Activated CD8-positive, alpha-beta T cell treated with anti-CD3 and anti-CD28 coated beads for 36 hours (primary cell): ENCODE data around the gene RETN. TPM values are rescaled to one million over a fixed set of nuclear protein-coding genes. Genes with fewer than 3 reads are reported as not detected.

Source experiments
- ATAC-seq: fragments of 200-7000 bp; cut with Tn5 transposase; one replicate; pipeline ENCODE4 v1.10.0; 2021; ENCODE audit warnings: mild to moderate bottlenecking, moderate library complexity
- CTCF ChIA-PET: fragments of 350-600 bp; sonication (Branson Sonifier 250); formaldehyde crosslinking; loops from one replicate; lab custom pipeline; 2021; ENCODE audit warnings: antibody characterized with exemption; lab: Charles Lee
- POLR2A ChIA-PET: fragments of 350-600 bp; sonication (Branson Sonifier 250); formaldehyde crosslinking; loops from one replicate; lab custom pipeline; 2021; ENCODE audit warnings: antibody characterized with exemption; lab: Charles Lee
- DNase-seq: peaks from one replicate; pipeline ENCODE4 v3.0.0-alpha.2; 2020
- H3K27ac Mint-ChIP-seq: one replicate; pipeline ENCODE4 v1.8.0; 2021; ENCODE audit warnings: mild to moderate bottlenecking, mixed read lengths
- H3K27me3 Mint-ChIP-seq: one replicate; pipeline ENCODE4 v1.8.0; 2021; ENCODE audit warnings: mixed read lengths
- H3K36me3 Mint-ChIP-seq: one replicate; pipeline ENCODE4 v1.8.0; 2021; ENCODE audit warnings: low read depth, mixed read lengths
- H3K4me1 Mint-ChIP-seq: one replicate; pipeline ENCODE4 v1.8.0; 2021; ENCODE audit warnings: low read depth, mixed read lengths
- H3K4me3 Mint-ChIP-seq: one replicate; pipeline ENCODE4 v1.8.0; 2021; ENCODE audit warnings: mild to moderate bottlenecking, moderate library complexity, mixed read lengths
- H3K9me3 Mint-ChIP-seq: one replicate; pipeline ENCODE4 v1.8.0; 2021; ENCODE audit warnings: mixed read lengths
- CTCF ChIP-seq: fragments of 200-600 bp; IDR thresholded peaks from one replicate; pipeline ENCODE4 v1.8.0; 2022; ENCODE audit warnings: antibody characterized with exemption, mild to moderate bottlenecking
- intact Hi-C: fragments of 100-400 bp; cut with micrococcal nuclease; formaldehyde crosslinking; loops from one replicate; pipeline ENCODE4 v1.10.0; 2022
- total RNA-seq, 2 experiments: library from RNA; stranded (reverse); gene quantifications; one replicate each; pipeline ENCODE4 v1.2.3, GENCODE V29; 2021

The RETN gene
- not detected for total RNA-seq

GRCh38 chr19:7668842-7669241 lies at the start of gene RETN:
RETN (plus strand) TSS chr19:7669049; CDS start chr19:7669327, 278 bp downstream.
- ChIA-PET POLR2A (interaction anchor here (0.8 to 2.8 kb wide), 3 partner anchors 10 to 12 kb away, joined by 3 to 11 read pairs (median 3); partner anchors contain the start of gene TRAPPC5), CTCF (interaction anchor here (1.1 to 4.4 kb wide), 3 partner anchors 12 to 101 kb away, joined by 5 to 28 read pairs (median 7); partner anchors contain the start of gene TRAPPC5)
- no peak for TF ChIP-seq CTCF
- no peaks in the 10 kb centered on the region for H3K9me3 Mint-ChIP-seq
- intact Hi-C loops = no loop called here
- peaks cover 16% of the 10 kb centered on the region for H3K4me1 Mint-ChIP-seq
- peak within 1 kb of the TSS; percentile 16 for H3K4me3 Mint-ChIP-seq
- H3K27ac Mint-ChIP-seq = no peak within 1 kb of the TSS
- DNase-seq (no peak), ATAC-seq (no peak)
- no peaks in the 10 kb centered on the region for H3K36me3 Mint-ChIP-seq
- peaks cover 25% of the 10 kb centered on the region for H3K27me3 Mint-ChIP-seq

- ChIA-PET CTCF (no interaction called here), POLR2A (interaction anchor here (1.4 to 3.3 kb wide), 2 partner anchors 13 to 15 kb away, joined by 3 to 10 read pairs; partner anchors contain the start of gene PCP2)
- H3K4me1 Mint-ChIP-seq = no peaks in the 10 kb centered on the region
- H3K36me3 Mint-ChIP-seq = peaks cover 23% of the 10 kb centered on the region
- no peak for TF ChIP-seq CTCF
- no peak overlapping the region for H3K27ac Mint-ChIP-seq
- intact Hi-C loops = no loop called here
- no peak for DNase-seq
- no peaks in the 10 kb centered on the region for H3K9me3 Mint-ChIP-seq
- no peaks in the 10 kb centered on the region for H3K27me3 Mint-ChIP-seq
- no peak for ATAC-seq
- no peak overlapping the region for H3K4me3 Mint-ChIP-seq
Measured at GRCh38 chr19:7619671-7620441, 49.0 kb upstream of the RETN start.

- Mint-ChIP-seq H3K4me1 (no peaks in the 10 kb centered on the region), H3K27me3 (no peaks in the 10 kb centered on the region), H3K9me3 (no peaks in the 10 kb centered on the region), H3K4me3 (no peak overlapping the region), H3K36me3 (peaks cover 23% of the 10 kb centered on the region), H3K27ac (no peak overlapping the region)
- DNase-seq = no peak
- intact Hi-C loops = no loop called here
- no peak for ATAC-seq
- TF ChIP-seq CTCF = no peak
- ChIA-PET CTCF (no interaction called here), POLR2A (interaction anchor here (0.6 to 1.4 kb wide), 3 partner anchors 13 to 385 kb away, joined by 3 to 4 read pairs (median 3); partner anchors contain the start of genes PCP2 and STXBP2)
Measured at GRCh38 chr19:7620442-7621412, 48.1 kb upstream of the RETN start.

- intact Hi-C loops = no loop called here
- H3K27ac Mint-ChIP-seq = no peak overlapping the region
- ChIA-PET POLR2A (interaction anchor here (1.0 kb wide), 1 partner anchor 10 kb away, joined by 4 read pairs; the partner anchor contains the start of gene PCP2), CTCF (interaction anchor here (0.6 kb wide), 1 partner anchor 246 kb away, joined by 3 read pairs; no protein-coding TSS in a partner anchor)
- no peaks in the 10 kb centered on the region for H3K27me3 Mint-ChIP-seq
- no peak overlapping the region for H3K4me3 Mint-ChIP-seq
- peak; percentile 74 for ATAC-seq
- H3K9me3 Mint-ChIP-seq = no peaks in the 10 kb centered on the region
- H3K4me1 Mint-ChIP-seq = peaks cover 11% of the 10 kb centered on the region
- DNase-seq = no peak
- TF ChIP-seq CTCF = no peak
- peaks cover 18% of the 10 kb centered on the region for H3K36me3 Mint-ChIP-seq
Measured at GRCh38 chr19:7622933-7623685, 45.7 kb upstream of the RETN start.
